K562 (cell line): ENCODE data around the gene SRGAP2B.
"Not testable (repeated sequence)": the region's sequence is repeated elsewhere in the genome, so short reads cannot be mapped to it uniquely, and the experiment has no call there.

Experiments
- FOXA3 ChIP-seq, 2 experiments: fragments of 450-650 bp in 1 of 2; sonication (generic) in 1 of 2; formaldehyde crosslinking; IDR thresholded peaks in 1 of 2; conservative IDR thresholded peaks in 1 of 2; 2 replicates each; pipeline versions ENCODE4 v1.4.0 to v1.8.0; 2020 to 2022; ENCODE audit warnings: mild to moderate bottlenecking in 2 of 2, missing genetic modification reagents in 1 of 2
- FOXP1 ChIP-seq: sonication (generic); formaldehyde crosslinking; IDR thresholded peaks from 2 replicates; pipeline ENCODE4 v1.8.0; 2022; ENCODE audit warnings: mild to moderate bottlenecking, missing genetic modification reagents
- HDAC2 ChIP-seq: fragments of 450-650 bp; IDR thresholded peaks from 2 replicates; pipeline ENCODE4 v1.6.1; 2016; ENCODE audit warnings: mild to moderate bottlenecking
- TF ChIP-seq, protein P1 (sequence below), 3 experiments: IDR thresholded peaks in 2 of 3; conservative IDR thresholded peaks in 1 of 3; 2 replicates each; pipeline ENCODE4 v1.5.1; 2011 to 2012; ENCODE audit warnings: low read length in 3 of 3, mild to moderate bottlenecking in 3 of 3, control low read depth in 2 of 3, improper control_type of control experiment in 1 of 3, inconsistent platforms in 1 of 3, low read depth in 1 of 3, mixed read lengths in 1 of 3, moderate library complexity in 1 of 3; ENCODE audit not compliant: insufficient read depth in 2 of 3

DNA sequence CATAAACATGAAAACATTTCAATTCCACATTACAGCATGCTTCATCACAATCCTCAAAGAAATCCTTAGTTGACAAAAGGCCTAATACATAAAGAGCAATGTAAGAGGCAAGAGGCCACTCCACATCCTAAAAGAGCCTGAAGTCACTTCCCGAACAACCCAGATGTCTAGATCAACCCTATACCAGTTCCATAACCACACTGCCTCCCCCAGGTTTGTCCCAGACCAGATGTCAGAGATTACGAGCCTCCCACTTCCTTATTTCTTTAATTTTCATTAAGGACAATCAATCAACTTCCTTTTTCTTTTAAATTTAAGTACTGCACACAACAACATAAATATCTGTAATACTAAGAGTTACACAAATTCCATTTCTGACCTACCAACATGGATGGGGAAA lies 15.4 kb downstream of the SRGAP2B start:
- not testable (repeated sequence) for TF ChIP-seq FOXP1 (CRISPR knock-in tag); HDAC2; FOXA3 (CRISPR knock-in tag; conservative IDR thresholded peaks at IDR 0.05 in 1 of 2, IDR thresholded peaks at IDR 0.05 in 1 of 2)
- TF ChIP-seq, protein P1, sequence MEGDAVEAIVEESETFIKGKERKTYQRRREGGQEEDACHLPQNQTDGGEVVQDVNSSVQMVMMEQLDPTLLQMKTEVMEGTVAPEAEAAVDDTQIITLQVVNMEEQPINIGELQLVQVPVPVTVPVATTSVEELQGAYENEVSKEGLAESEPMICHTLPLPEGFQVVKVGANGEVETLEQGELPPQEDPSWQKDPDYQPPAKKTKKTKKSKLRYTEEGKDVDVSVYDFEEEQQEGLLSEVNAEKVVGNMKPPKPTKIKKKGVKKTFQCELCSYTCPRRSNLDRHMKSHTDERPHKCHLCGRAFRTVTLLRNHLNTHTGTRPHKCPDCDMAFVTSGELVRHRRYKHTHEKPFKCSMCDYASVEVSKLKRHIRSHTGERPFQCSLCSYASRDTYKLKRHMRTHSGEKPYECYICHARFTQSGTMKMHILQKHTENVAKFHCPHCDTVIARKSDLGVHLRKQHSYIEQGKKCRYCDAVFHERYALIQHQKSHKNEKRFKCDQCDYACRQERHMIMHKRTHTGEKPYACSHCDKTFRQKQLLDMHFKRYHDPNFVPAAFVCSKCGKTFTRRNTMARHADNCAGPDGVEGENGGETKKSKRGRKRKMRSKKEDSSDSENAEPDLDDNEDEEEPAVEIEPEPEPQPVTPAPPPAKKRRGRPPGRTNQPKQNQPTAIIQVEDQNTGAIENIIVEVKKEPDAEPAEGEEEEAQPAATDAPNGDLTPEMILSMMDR (IDR thresholded peaks at IDR 0.05 in 2 of 3, conservative IDR thresholded peaks at IDR 0.05 in 1 of 3; ENCODE audit: insufficient read depth in 2 of 3, low read depth in 1 of 3, low read length in 3 of 3): not testable (repeated sequence)
